SKM-1 treated with dmso at 0.1 percent for 144 hours (cell line): ENCODE results near the gene ME3.

Experiments used
- DNase-seq: peaks from one replicate; lab custom pipeline; 2025; ENCODE audit not compliant: unreplicated experiment; lab: John Stamatoyannopoulos, UW

The ME3 gene

DNA sequence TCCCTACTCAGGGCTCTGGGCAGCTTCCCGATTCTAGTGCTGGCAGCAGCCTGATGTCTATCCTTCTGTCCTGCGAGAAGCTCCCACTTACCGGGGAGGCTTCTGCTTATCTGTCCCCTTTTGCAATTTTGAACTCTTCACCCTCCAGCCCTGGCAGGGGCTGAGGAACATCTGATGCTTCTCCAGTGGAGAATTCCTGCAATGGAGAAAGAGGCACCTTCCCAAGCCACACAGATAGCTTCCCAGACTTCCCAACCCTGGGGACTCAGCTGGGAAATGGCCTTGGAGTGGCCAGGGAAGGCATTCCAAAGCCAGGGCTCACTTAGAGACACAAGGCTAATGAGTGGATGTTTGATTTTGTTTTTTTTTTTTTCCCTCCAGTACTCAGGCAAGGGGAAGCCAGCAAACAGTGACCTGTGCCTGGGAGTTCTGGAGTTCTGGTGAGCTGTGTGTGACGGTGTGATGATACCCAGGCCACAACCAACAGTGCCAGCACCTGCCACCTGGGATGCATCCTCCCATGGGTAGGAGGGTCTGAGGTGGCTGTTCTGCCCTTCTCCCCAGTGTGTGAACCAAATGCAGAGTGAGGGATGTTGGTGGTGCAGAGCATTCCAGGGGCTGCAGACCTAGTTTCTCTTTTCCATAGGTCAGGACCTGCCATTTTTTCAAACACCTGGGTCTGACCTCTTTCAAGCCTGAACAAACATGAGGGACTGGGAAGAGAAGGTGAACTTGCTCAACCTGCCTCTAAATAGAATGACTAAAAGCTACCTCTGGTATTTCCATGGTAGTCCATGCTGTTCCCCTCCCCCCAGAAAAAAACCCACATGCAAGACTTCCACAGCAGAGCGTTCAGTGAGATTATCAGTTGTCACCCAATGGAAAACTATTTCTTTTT is 202.7 kb downstream of the ME3 start:
- DNase-seq = no peak

DNA sequence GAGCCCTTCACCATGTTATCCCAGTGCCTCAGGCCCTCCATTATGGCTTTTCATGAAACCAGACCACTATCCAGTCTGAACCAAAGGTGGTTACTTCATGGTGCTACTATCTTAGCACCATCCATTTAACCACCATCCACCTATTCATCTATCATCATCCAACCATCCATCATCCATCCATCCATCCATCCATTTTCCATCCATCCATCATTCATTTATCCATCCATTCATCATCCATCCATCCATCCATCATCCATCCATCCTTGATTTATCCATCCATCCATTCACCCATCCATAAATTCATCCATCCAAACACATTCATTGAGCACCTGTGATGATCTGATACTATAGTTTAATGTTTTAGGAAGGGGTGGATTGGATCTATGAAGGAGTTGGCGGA is 204.2 kb downstream of the ME3 start:
- DNase-seq = no peak

DNA sequence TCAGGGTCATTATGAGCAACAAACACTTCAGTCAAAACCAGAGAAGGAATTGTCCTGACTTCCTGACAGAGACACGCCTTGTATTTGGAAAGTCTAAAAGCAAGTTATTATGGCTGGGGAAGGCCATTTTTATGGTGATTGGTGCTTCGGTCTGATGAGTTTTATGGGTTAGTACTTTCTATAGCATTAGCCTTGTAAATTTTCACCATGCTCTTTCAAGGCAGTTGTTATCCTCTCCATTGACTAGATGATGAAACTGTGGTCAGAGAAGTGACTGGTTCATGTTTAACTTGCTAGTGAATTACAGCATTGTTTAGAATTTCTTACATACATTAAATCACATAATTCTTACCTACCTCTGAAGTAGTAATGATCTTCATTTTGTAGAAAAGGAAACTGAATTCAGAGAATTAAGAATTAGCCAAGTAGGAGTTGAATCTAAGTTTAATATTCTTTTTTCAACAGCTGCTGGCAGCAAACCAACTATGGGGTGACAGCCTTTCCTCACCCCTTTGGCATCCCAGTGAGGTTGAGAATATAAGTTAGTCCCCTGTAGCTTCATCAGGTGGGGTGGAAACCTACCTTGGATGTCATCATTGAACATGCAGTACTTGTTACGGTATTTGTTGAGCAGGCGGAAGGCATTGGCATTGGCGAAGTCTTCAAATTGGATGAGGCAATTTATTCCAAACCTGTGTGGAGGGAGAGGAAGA is 207.8 kb downstream of the ME3 start:
- no peak for DNase-seq

DNA sequence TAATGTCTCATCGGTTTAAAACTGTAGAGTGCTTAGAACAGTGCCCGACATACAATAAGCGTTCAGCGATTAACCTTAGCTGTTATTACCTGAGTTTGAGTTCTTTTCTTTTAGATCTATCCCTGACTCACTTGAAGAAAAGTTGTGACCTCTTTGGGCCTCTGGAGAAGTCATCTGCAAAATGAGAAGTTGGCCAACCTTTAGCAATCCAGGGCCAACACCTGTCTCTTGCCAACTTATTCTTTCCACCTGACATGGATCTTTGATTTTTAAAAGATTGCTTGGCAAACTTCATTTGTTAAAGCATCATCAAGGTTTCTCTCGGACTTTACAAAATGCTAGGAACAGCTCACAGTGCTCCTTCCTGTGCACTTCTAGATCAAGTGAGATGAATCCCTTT is 208.5 kb downstream of the ME3 start:
- DNase-seq = no peak

GRCh38 chr11:86463120-86463519 is 209.3 kb downstream of the ME3 start:
- DNase-seq = no peak

GRCh38 chr11:86461892-86462291 is 210.5 kb downstream of the ME3 start:
- no peak for DNase-seq

DNA sequence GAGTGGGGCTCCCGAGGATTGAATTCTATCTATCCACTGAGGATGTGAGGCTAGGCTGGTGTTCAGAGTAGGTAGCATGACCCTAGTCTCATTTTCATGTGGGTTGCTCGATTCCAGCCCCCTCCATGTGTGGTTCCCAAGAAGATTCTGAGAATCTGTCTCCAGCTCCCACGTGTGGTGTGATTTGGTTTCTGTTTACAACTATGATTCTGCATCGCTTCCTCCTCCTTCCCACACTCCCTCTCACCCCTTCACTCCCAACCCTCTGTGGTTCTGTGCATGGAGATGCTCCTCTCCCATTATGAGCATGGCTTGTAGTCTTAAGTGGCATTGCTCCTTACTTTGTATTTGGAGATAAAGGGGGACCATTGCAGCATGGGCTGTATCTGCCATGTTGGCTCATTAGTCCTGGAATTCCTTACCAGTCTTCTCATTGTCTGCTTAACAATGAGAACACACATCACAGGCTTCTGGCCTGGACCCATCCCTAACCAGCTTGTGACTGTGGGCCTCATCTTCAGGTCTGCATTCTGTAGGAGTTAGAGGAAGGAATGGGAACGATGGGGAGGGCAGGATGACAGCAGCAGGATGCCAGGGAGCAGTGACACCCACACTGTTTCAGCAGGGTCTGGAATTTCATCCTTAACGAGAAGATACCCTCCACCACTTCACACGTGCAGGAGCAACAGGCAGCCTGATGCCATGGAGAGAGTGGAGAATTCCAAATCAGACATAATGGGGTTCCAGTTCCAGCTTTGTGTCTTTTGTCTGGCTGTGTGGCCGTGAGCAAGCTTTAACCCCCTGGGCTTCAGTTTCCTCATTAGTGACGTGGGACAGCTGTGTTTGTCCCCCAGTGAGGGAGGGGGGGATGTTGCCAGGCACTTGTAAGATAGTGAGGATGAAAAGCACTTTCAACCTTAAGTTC is 211.7 kb downstream of the ME3 start:
- no peak for DNase-seq

GRCh38 chr11:86459682-86460460 is 212.5 kb downstream of the ME3 start:
- no peak for DNase-seq

DNA sequence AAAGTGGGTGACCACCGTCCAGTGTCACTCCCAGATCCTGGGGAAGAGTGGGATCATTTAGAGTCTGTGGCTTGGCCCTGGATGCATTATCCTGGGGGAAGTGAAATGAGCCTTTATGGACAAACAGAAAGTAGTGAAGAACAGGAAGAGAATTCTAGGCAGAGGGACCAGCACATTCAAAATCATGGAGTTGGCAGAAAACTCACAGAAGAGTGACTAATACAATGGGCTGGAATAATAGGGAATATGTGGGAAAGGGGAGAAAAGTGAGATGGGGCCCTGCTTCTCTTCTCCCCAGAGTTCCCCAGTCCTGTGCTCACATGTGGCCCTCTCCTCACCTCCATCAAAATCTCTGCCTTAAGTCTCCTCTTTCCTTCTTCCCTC is 213.4 kb downstream of the ME3 start:
- no peak for DNase-seq

DNA sequence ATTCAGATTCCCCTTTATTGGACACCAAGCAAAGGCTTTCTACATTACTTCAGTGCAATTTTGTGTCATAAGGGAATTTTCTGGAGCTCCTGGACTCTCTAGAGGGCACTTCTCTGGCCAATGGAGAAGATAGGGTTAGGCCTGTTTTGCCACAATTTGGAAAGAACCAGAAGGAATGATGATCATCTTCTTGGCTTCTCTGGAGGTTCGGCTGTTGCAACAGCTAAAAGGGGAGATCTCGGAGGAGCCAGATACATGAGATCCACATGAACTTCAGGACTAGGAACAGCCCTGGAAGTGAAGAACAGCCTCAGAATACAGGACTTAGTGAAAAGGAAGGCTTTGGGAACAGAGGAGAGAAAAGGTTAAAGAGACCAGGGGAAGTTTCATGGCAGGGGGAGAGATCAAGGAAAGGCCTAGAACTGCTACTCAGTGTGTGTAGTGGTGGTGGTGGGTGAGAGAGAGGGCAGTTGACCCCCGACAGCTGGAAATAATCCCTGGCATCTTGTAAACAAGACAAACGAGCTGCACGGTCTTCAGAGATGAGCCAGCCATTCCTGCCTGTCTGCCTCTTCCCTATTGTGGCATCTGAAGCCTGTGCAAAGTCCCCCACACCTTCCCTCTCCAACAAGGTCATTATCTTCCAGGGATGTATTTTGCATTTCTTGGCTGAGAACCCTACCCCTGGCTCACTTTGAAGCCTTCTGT is 214.0 kb downstream of the ME3 start:
- no peak for DNase-seq

- peak; percentile 52 for DNase-seq
Observed at GRCh38 chr11:86456075-86456939, 216.1 kb downstream of the ME3 start.

GRCh38 chr11:86453290-86454030 is 219.0 kb downstream of the ME3 start:
- DNase-seq = no peak

- DNase-seq = no peak
Observed at GRCh38 chr11:86449993-86450629, 222.3 kb downstream of the ME3 start.

DNA sequence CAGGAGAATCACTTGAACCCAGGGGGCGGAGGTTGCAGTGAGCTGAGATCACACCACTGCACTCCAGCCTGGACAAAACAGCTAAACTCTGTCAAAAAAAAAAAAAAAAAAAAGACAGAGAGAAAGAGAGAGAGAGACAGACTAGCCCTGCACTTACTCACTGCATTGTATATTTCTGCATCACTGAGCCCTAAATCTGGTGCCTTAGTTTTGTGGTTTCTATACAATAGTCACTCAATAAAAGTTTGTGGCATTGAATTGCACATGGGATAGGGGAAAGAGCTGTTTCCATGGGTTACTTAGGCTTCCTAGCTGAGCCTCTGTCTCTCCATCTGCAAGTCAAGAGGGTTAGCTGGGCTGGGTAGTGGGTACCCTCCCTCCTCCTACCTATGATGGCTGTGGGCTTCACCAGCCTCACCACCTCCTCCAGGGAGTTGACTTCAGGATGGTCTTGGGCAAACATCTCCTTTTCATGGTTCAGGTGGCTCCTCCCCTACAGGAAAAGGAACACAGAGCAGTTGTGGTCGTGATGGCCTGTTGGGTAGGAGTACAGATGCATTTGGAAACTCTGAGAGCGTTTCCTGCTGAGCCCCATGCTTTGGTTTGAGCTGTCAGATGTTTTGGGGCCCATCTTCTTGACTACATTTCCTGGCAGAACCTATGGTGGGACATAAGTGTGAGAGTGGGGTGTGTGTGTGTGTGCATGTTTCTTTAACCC is 224.5 kb downstream of the ME3 start:
- no peak for DNase-seq

DNA sequence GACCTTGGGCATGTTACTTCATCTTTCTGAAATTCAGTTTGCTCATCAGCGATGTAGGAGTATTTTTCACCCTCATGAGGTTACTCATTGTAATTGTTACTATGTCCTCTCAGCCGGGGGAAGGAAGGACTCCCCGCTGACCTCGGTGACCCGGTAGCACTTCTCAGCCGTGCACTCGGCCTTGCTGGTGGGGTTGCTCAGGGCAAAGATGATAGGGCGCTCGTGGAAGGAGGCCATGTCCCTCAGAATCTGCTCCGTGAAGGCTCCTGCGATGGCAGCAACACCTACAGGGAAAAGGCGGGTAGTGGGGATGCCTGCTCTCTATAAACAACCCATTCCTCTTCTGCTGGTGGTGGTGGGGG is 225.5 kb downstream of the ME3 start:
- DNase-seq = no peak

GRCh38 chr11:86446163-86446923 is 226.1 kb downstream of the ME3 start:
- no peak for DNase-seq

DNA sequence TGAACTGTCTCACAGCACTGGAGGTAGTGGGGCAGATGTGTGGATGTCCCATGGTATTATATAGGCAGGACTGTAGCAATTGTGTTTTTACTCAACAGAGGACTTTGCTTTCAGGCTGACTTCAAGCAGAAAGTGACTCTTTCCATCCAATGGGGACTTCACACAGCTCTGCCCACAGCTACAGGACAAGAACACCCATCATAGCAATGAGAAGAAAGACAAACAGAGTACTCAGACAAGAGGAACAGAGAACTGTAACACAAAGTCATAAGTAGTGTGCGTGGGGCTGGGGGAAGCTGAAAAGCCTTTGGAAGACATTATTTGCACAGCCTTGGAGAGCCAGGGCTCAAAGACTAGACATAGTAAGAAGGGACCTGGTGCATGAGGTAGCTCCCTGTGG is 227.4 kb downstream of the ME3 start:
- no peak for DNase-seq
